Lung (tissue), 12 donors: ENCODE results near the gene NOSTRIN. TPM values are rescaled to one million over a fixed set of nuclear protein-coding genes. Genes with fewer than 3 reads are reported as not detected.

Source experiments
- ATAC-seq: fragments of 200-7000 bp; cut with Tn5 transposase; one replicate; pipeline ENCODE4 v1.9.1; 2020; ENCODE audit warnings: moderate number of reproducible peaks; ENCODE audit not compliant: insufficient read depth, low FRiP score
- DNase-seq, 3 donors: peaks; one replicate each; pipeline ENCODE4 v3.0.0-alpha.2; 2013 to 2017
- H3K27ac ChIP-seq, 2 donors: one replicate each; pipeline ENCODE4 v1.5.1; 2013; ENCODE audit warnings: mild to moderate bottlenecking in 2 of 2, moderate library complexity in 2 of 2, control low read depth in 1 of 2, inconsistent platforms in 1 of 2, low read depth in 1 of 2, low read length in 1 of 2
- H3K27me3 ChIP-seq, 3 donors: one replicate each; pipeline ENCODE4 v1.5.1; 2013; ENCODE audit warnings: low read length in 2 of 3; ENCODE audit not compliant: control insufficient read depth in 3 of 3, insufficient read depth in 3 of 3
- H3K36me3 ChIP-seq, 4 donors: one replicate each; pipeline ENCODE4 v1.5.1; 2013; ENCODE audit warnings: low read length in 4 of 4, mild to moderate bottlenecking in 1 of 4, moderate library complexity in 1 of 4; ENCODE audit not compliant: control insufficient read depth in 4 of 4, insufficient read depth in 4 of 4
- H3K4me1 ChIP-seq, 5 donors: one replicate each; pipeline ENCODE4 v1.5.1; 2013; ENCODE audit warnings: low read length in 5 of 5, mild to moderate bottlenecking in 2 of 5, moderate library complexity in 1 of 5; ENCODE audit not compliant: control insufficient read depth in 5 of 5, insufficient read depth in 5 of 5
- H3K4me3 ChIP-seq: one replicate; pipeline ENCODE4 v1.5.1; 2013; ENCODE audit warnings: mild to moderate bottlenecking, control low read depth, moderate library complexity
- H3K9ac ChIP-seq, 2 donors: one replicate each; pipeline ENCODE4 v1.5.1; 2013; ENCODE audit warnings: low read length in 2 of 2, control low read depth in 1 of 2; ENCODE audit not compliant: insufficient read depth in 1 of 2
- H3K9me3 ChIP-seq, 4 donors: one replicate each; pipeline ENCODE4 v1.5.1; 2013; ENCODE audit warnings: low read length in 3 of 4, mild to moderate bottlenecking in 1 of 4, moderate library complexity in 1 of 4; ENCODE audit not compliant: control insufficient read depth in 4 of 4, insufficient read depth in 3 of 4
- WGBS, 2 donors: extraction: QIAGEN DNeasy Blood & Tissue Kit; methylation state at CpG; one replicate each; pipeline ENCODE4 v1.1.7; 2013; 5-methylcytosine and 5-hydroxymethylcytosine counted together
- polyA plus RNA-seq, 2 donors: library from polyadenylated mRNA; stranded (reverse); fragments of 200-250 nt; gene quantifications; one replicate each; pipeline ENCODE4 v1.2.1, GENCODE V29; 2013
- total RNA-seq, 2 donors: library from RNA; depleted of rRNA in 1 of 2; stranded (reverse); fragments of >200 nt in 1 of 2; gene quantifications; one replicate each; pipeline ENCODE4 v1.2.1, GENCODE V29; 2014 to 2021
- TF ChIP-seq, protein P1 (sequence below): IDR thresholded peaks from 2 replicates; pipeline ENCODE4 v1.5.1; 2012; ENCODE audit warnings: mild to moderate bottlenecking; ENCODE audit errors: control extremely low read depth, extremely low read depth
- donor health status: control.
- donor health status: control.
- donor health status: Bipolar disorder and iron deficiency.
- donor health status: healthy.
- donor health status: DM: yes; HTN: yes; CAD: no.

The NOSTRIN gene
- total and polyA plus RNA-seq, 4 donors, result 15.5 to 57.5 (median 33.7) TPM

DNA sequence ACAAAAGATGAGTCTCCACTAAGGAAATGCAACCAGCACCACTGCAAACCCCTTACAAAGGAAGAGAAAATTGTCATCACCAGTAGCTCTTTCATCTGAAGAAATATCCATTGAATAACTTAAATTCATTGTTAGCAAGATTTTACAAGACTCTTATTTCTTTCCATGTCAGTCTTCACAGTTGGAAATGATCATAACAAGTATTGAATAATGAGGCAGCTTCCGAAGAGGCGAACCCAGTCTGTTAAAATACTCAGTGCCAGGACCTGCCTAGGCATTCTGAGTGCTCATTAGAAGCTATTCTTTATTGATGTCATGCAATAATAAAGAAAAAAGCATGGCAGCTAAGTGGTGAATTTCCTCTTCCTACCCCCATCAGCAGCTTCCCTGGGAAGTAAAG is 33.5 kb downstream of the NOSTRIN start:
- H3K27me3 ChIP-seq, result no peaks in the 10 kb centered on the region
- H3K27ac ChIP-seq, result no peak overlapping the region
- H3K9ac ChIP-seq, result no peak overlapping the region
- 99 to 100% methylated on average over 2 of the region's 2 CpGs for WGBS, 2 donors
- TF ChIP-seq, protein P1, sequence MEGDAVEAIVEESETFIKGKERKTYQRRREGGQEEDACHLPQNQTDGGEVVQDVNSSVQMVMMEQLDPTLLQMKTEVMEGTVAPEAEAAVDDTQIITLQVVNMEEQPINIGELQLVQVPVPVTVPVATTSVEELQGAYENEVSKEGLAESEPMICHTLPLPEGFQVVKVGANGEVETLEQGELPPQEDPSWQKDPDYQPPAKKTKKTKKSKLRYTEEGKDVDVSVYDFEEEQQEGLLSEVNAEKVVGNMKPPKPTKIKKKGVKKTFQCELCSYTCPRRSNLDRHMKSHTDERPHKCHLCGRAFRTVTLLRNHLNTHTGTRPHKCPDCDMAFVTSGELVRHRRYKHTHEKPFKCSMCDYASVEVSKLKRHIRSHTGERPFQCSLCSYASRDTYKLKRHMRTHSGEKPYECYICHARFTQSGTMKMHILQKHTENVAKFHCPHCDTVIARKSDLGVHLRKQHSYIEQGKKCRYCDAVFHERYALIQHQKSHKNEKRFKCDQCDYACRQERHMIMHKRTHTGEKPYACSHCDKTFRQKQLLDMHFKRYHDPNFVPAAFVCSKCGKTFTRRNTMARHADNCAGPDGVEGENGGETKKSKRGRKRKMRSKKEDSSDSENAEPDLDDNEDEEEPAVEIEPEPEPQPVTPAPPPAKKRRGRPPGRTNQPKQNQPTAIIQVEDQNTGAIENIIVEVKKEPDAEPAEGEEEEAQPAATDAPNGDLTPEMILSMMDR, result no peak
- no peak overlapping the region for H3K4me3 ChIP-seq
- ATAC-seq (no peak), DNase-seq (no peak)
- H3K4me1 ChIP-seq, result no peaks in the 10 kb centered on the region
- no peaks in the 10 kb centered on the region for H3K9me3 ChIP-seq
- H3K36me3 ChIP-seq, result peaks cover 0 to 11% (median 0%) of the 10 kb centered on the region in 4 donors

GRCh38 chr2:168841445-168841844 is 39.0 kb downstream of the NOSTRIN start:
- H3K9me3 ChIP-seq, result no peaks in the 10 kb centered on the region
- no peaks in the 10 kb centered on the region for H3K27me3 ChIP-seq
- ATAC-seq (no peak), DNase-seq (no peak)
- no peak overlapping the region for H3K27ac ChIP-seq
- peaks cover 0 to 5% (median 1%) of the 10 kb centered on the region in 4 donors for H3K36me3 ChIP-seq
- no peak overlapping the region for H3K9ac ChIP-seq
- no peak overlapping the region for H3K4me3 ChIP-seq
- TF ChIP-seq, protein P1, result no peak
- WGBS, 2 donors, result 67 to 90% methylated on average over 2 of the region's 2 CpGs
- H3K4me1 ChIP-seq, result no peaks in the 10 kb centered on the region

DNA sequence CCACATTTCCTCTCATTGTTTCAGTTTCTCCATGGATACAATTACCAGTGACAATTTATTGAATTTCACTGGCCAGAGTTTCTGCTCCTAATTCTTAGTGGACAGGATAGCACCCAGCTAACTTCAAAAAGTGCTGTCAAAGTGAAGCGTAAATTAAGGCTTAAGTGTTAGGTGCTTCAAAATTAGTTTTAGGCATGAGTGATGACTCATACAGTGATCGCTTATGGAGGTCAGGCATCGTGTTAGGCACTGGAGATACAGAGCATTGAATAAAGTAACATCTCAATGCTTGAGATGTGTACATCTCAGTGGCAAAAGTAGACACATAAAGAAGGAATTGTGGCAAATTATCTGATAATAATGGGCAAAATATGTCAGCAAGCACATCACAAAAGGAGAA is 40.8 kb downstream of the NOSTRIN start:
- Histone ChIP-seq H3K27me3 (no peaks in the 10 kb centered on the region), H3K4me3 (no peak overlapping the region), H3K27ac (no peak overlapping the region), H3K9me3 (no peaks in the 10 kb centered on the region), H3K36me3 (peaks cover 0 to 3% (median under 1%) of the 10 kb centered on the region in 4 donors), H3K4me1 (no peaks in the 10 kb centered on the region), H3K9ac (no peak overlapping the region)
- WGBS, 2 donors, result 94 to 97% methylated on average over 3 of the region's 3 CpGs
- ATAC-seq (no peak), DNase-seq (no peak)
- TF ChIP-seq, protein P1, result no peak

GRCh38 chr2:168848225-168848624 is 45.8 kb downstream of the NOSTRIN start:
- no peak overlapping the region for H3K4me3 ChIP-seq
- H3K36me3 ChIP-seq, result peaks cover 0 to 3% (median 0%) of the 10 kb centered on the region in 4 donors
- DNase-seq (peak in 1 of 3 donors; percentile 3), ATAC-seq (no peak)
- WGBS, 2 donors, result 95 to 97% methylated on average over 3 of the region's 3 CpGs
- TF ChIP-seq, protein P1, result no peak
- H3K4me1 ChIP-seq, result no peaks in the 10 kb centered on the region
- no peaks in the 10 kb centered on the region for H3K27me3 ChIP-seq
- no peak overlapping the region for H3K9ac ChIP-seq
- H3K27ac ChIP-seq, result no peak overlapping the region
- H3K9me3 ChIP-seq, result no peaks in the 10 kb centered on the region
